ENCODE measurements around the gene ZNF205. TPM values are rescaled to one million over a fixed set of nuclear protein-coding genes. Genes with fewer than 3 reads are reported as not detected.

ZNF205 gene
- total RNA-seq, 1 donor from 2014 or later, result 14.8 TPM

GRCh38 chr16:3133844-3134243, 21.5 kb downstream of the ZNF205 start:
- Mint-ChIP-seq H3K9me3 (ENCODE audit: unreplicated experiment) (no peaks in the 10 kb centered on the region), H3K27me3 (ENCODE audit: unreplicated experiment) (no peaks in the 10 kb centered on the region), H3K36me3 (ENCODE audit: unreplicated experiment) (peaks cover 10% of the 10 kb centered on the region), H3K27ac (ENCODE audit: unreplicated experiment) (peak overlapping the region; percentile 98), H3K4me1 (ENCODE audit: unreplicated experiment) (peaks cover 33% of the 10 kb centered on the region), H3K4me3 (ENCODE audit: unreplicated experiment) (peak overlapping the region; percentile 98)
- DNase-seq (ENCODE audit: extremely low spot score, unreplicated experiment), result no peak
- no peak for TF ChIP-seq CTCF (IDR thresholded peaks at IDR 0.05)

GRCh38 chr16:3134338-3135125, 22.1 kb downstream of the ZNF205 start, which contains the start of gene ZNF213:
Gene ZNF213 (plus strand): TSS chr16:3135029. CDS start chr16:3137281, 2,252 bp downstream.
- Mint-ChIP-seq H3K36me3 (ENCODE audit: unreplicated experiment) (peaks cover 8% of the 10 kb centered on the region), H3K27me3 (ENCODE audit: unreplicated experiment) (no peaks in the 10 kb centered on the region), H3K27ac (ENCODE audit: unreplicated experiment) (peak within 1 kb of the TSS; percentile 98), H3K9me3 (ENCODE audit: unreplicated experiment) (no peaks in the 10 kb centered on the region), H3K4me3 (ENCODE audit: unreplicated experiment) (peak within 1 kb of the TSS; percentile 98), H3K4me1 (ENCODE audit: unreplicated experiment) (peaks cover 30% of the 10 kb centered on the region)
- peak; percentile 97 for DNase-seq (ENCODE audit: extremely low spot score, unreplicated experiment)
- TF ChIP-seq CTCF (IDR thresholded peaks at IDR 0.05), result no peak

GRCh38 chr16:3135126-3135715, 22.8 kb downstream of the ZNF205 start:
- no peak for DNase-seq (ENCODE audit: extremely low spot score, unreplicated experiment)

GRCh38 chr16:3137267-3137666, 24.9 kb downstream of the ZNF205 start:
- no peak for TF ChIP-seq CTCF (IDR thresholded peaks at IDR 0.05)
- H3K4me1 Mint-ChIP-seq (ENCODE audit: unreplicated experiment), result peaks cover 23% of the 10 kb centered on the region
- no peak overlapping the region for H3K4me3 Mint-ChIP-seq (ENCODE audit: unreplicated experiment)
- no peak overlapping the region for H3K27ac Mint-ChIP-seq (ENCODE audit: unreplicated experiment)
- H3K27me3 Mint-ChIP-seq (ENCODE audit: unreplicated experiment), result no peaks in the 10 kb centered on the region
- peaks cover 13% of the 10 kb centered on the region for H3K36me3 Mint-ChIP-seq (ENCODE audit: unreplicated experiment)
- no peaks in the 10 kb centered on the region for H3K9me3 Mint-ChIP-seq (ENCODE audit: unreplicated experiment)
- DNase-seq (ENCODE audit: extremely low spot score, unreplicated experiment), result no peak

More at GRCh38 chr16:3135126-3135715, 22.8 kb downstream of the ZNF205 start:
- H3K4me1 Mint-ChIP-seq (ENCODE audit: unreplicated experiment), result peaks cover 25% of the 10 kb centered on the region
- H3K4me3 Mint-ChIP-seq (ENCODE audit: unreplicated experiment), result peak overlapping the region; percentile 98
- H3K27ac Mint-ChIP-seq (ENCODE audit: unreplicated experiment), result peak overlapping the region; percentile 98
- TF ChIP-seq CTCF (IDR thresholded peaks at IDR 0.05), result no peak
- no peaks in the 10 kb centered on the region for H3K27me3 Mint-ChIP-seq (ENCODE audit: unreplicated experiment)
- peaks cover 7% of the 10 kb centered on the region for H3K36me3 Mint-ChIP-seq (ENCODE audit: unreplicated experiment)
- no peaks in the 10 kb centered on the region for H3K9me3 Mint-ChIP-seq (ENCODE audit: unreplicated experiment)

GRCh38 chr16:3138342-3138741, 26.0 kb downstream of the ZNF205 start:
- Mint-ChIP-seq H3K36me3 (ENCODE audit: unreplicated experiment) (peaks cover 17% of the 10 kb centered on the region), H3K4me3 (ENCODE audit: unreplicated experiment) (no peak overlapping the region), H3K27ac (ENCODE audit: unreplicated experiment) (no peak overlapping the region), H3K4me1 (ENCODE audit: unreplicated experiment) (peaks cover 19% of the 10 kb centered on the region), H3K9me3 (ENCODE audit: unreplicated experiment) (no peaks in the 10 kb centered on the region), H3K27me3 (ENCODE audit: unreplicated experiment) (no peaks in the 10 kb centered on the region)
- no peak for TF ChIP-seq CTCF (IDR thresholded peaks at IDR 0.05)
- DNase-seq (ENCODE audit: extremely low spot score, unreplicated experiment), result peak; percentile 82
